Common myeloid progenitor, CD34-positive (primary cell): ENCODE measurements around the gene ZNF346. TPM values are rescaled to one million over a fixed set of nuclear protein-coding genes. Genes with fewer than 3 reads are reported as not detected.
"Not testable (repeated sequence)": the region's sequence is repeated elsewhere in the genome, so short reads cannot be mapped to it uniquely, and the experiment has no call there.

Source experiments
- CTCF ChIA-PET: fragments of 350-600 bp; sonication (Branson Sonifier 250); formaldehyde crosslinking; loops from one replicate; lab custom pipeline; 2021; ENCODE audit warnings: antibody characterized with exemption; lab: Charles Lee
- POLR2A ChIA-PET: fragments of 350-600 bp; sonication (Branson Sonifier 250); formaldehyde crosslinking; loops from one replicate; lab custom pipeline; 2021; ENCODE audit warnings: antibody characterized with exemption; lab: Charles Lee
- DNase-seq, 3 donors: peaks; one replicate each; pipeline versions ENCODE4 v3.0.0 to v3.0.0-alpha.2; 2013
- H3K27ac ChIP-seq, 2 experiments: 1 replicate in 1 of 2; 2 replicates in 1 of 2; pipeline ENCODE4 v1.7.0; 2013; ENCODE audit warnings: inconsistent platforms in 2 of 2, low read length in 2 of 2, mild to moderate bottlenecking in 2 of 2, low read depth in 1 of 2, moderate library complexity in 1 of 2; ENCODE audit not compliant: severe bottlenecking in 2 of 2, insufficient read depth in 1 of 2, poor library complexity in 1 of 2
- H3K27me3 ChIP-seq, 5 experiments: replicated peaks in 2 of 5; 1 replicate in 3 of 5; 2 replicates in 2 of 5; pipeline versions ENCODE4 v1.6.1 to v1.7.0; 2013; ENCODE audit warnings: low read length in 4 of 5, mild to moderate bottlenecking in 2 of 5, moderate library complexity in 2 of 5, inconsistent platforms in 1 of 5; ENCODE audit not compliant: insufficient read depth in 5 of 5, control insufficient read depth in 4 of 5
- H3K36me3 ChIP-seq, 4 experiments: 1 replicate in 2 of 4; 2 replicates in 2 of 4; pipeline versions ENCODE4 v1.6.1 to v1.7.0; 2013; ENCODE audit warnings: low read length in 3 of 4, control low read depth in 1 of 4, mild to moderate bottlenecking in 1 of 4; ENCODE audit not compliant: control insufficient read depth in 4 of 4, insufficient read depth in 4 of 4
- H3K4me1 ChIP-seq, 4 experiments: 1 replicate in 3 of 4; 2 replicates in 1 of 4; pipeline versions ENCODE4 v1.6.1 to v1.7.1; 2013; ENCODE audit warnings: low read length in 3 of 4, mild to moderate bottlenecking in 3 of 4, control low read depth in 1 of 4, inconsistent platforms in 1 of 4, moderate library complexity in 1 of 4; ENCODE audit not compliant: control insufficient read depth in 4 of 4, insufficient read depth in 4 of 4; ENCODE audit errors: control extremely low read depth in 1 of 4
- H3K4me3 ChIP-seq, 7 experiments: 1 replicate in 4 of 7; 2 replicates in 3 of 7; pipeline versions ENCODE4 v1.5.1 to v1.7.0; 2013; ENCODE audit warnings: mild to moderate bottlenecking in 7 of 7, low read length in 6 of 7, moderate library complexity in 6 of 7, inconsistent platforms in 2 of 7, low read depth in 2 of 7, control low read depth in 1 of 7; ENCODE audit not compliant: insufficient read depth in 4 of 7, control insufficient read depth in 1 of 7; ENCODE audit errors: extremely low read depth in 1 of 7
- H3K9me3 ChIP-seq, 5 experiments: 1 replicate in 4 of 5; 2 replicates in 1 of 5; pipeline versions ENCODE4 v1.6.1 to v1.7.1; 2013; ENCODE audit warnings: low read length in 4 of 5, mild to moderate bottlenecking in 2 of 5, inconsistent platforms in 1 of 5, low read depth in 1 of 5, moderate library complexity in 1 of 5; ENCODE audit not compliant: control insufficient read depth in 4 of 5, insufficient read depth in 2 of 5; ENCODE audit errors: control extremely low read depth in 1 of 5
- WGBS: methylation state at CpG from one replicate; pipeline ENCODE4 v1.1.5; 2013; ENCODE audit not compliant: insufficient coverage; 5-methylcytosine and 5-hydroxymethylcytosine counted together
- polyA plus RNA-seq: library from polyadenylated mRNA; unstranded; fragments of 120-200 nt; gene quantifications from one replicate; pipeline ENCODE4 v1.2.1, GENCODE V29; 2013

Gene ZNF346, protein sequence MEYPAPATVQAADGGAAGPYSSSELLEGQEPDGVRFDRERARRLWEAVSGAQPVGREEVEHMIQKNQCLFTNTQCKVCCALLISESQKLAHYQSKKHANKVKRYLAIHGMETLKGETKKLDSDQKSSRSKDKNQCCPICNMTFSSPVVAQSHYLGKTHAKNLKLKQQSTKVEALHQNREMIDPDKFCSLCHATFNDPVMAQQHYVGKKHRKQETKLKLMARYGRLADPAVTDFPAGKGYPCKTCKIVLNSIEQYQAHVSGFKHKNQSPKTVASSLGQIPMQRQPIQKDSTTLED
- 17.0 TPM for polyA plus RNA-seq

DNA sequence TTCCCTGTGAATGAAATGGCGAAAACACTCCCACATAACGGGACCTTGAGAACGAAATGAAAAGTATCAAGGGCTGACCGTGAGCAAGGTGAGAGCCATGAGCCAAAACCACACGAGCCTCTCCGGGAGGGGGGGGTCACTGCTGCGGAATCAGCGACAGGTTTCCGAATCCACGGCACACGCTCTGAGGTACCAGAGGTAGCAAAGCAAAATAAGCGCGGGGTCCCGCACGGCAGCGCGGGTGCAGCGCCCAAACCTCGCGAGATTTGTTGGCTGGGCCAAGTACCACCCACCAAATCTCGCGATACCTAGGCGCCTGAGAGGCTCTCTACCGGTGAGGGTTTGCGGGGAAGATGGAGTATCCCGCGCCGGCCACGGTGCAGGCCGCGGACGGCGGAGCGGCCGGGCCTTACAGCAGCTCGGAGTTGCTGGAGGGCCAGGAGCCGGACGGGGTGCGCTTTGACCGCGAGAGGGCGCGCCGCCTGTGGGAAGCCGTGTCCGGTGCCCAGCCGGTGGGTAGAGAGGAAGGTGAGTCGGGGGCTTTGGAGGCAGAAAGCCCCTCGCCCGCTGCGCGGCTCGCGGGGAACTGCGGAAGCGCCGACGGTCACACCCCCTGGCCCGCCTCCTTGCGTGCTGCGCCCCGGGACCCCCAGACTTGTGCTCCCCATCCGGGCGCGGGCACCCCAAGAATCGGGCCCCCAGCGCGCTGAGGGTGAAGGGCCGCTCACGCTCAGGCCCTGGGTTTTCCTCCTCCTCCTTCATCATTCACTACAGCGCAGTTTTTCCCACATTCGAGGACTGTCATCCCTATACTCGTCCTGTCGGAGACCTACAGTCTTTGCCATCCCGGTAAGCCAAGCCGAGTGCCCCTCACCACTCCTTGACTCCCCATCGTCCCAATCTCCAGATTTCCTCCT lies at the start of gene ZNF346:
ZNF346 (plus strand) TSS at position 311 of the 917 bp plus-strand sequence; CDS start at position 354, 43 bp downstream.
- Histone ChIP-seq H3K36me3 (peaks cover 0 to 7% (median 0%) of the 10 kb centered on the region in 4 experiments), H3K27me3 (no peaks in the 10 kb centered on the region), H3K27ac (peak within 1 kb of the TSS; percentile 77 to 89), H3K4me3 (peak within 1 kb of the TSS; percentile 81 to 98 (median 93)), H3K9me3 (no peaks in the 10 kb centered on the region), H3K4me1 (peaks cover 0 to 24% (median 17%) of the 10 kb centered on the region in 4 experiments)
- DNase-seq = peak; percentile 94 to 98 (median 97)
- ChIA-PET POLR2A (interaction anchor here (0.6 to 1.8 kb wide), 2 partner anchors 16 to 32 kb away, joined by 5 to 6 read pairs; partner anchors contain the start of gene UIMC1), CTCF (interaction anchor here (0.6 to 3.3 kb wide), 6 partner anchors 9 to 152 kb away, joined by 3 to 13 read pairs (median 4); no protein-coding TSS in a partner anchor)
- 0% methylated on average over 53 of the region's 77 CpGs for WGBS

DNA sequence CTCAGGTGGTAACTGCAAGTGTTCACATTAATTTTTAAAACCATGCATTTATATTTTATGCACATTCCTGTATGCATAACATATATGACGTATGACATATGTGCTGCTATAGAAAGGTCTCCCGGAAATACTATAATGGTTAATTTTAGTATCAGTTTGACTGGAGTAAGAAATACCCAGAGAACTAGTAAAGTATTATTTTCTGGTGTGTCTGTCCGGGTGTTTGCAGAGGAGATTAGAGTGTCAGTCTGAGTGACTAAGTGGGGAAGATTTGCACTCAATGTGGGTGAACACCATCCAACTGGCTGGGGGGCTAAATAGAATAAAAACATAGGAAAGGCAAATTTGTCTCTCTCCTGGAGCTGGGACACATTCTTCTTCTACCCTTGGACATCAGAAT lies 42.8 kb upstream of the ZNF346 start:
- ChIA-PET POLR2A (no interaction called here), CTCF (no interaction called here)
- WGBS = 92% methylated on average over 3 of the region's 3 CpGs
- Histone ChIP-seq H3K4me3 (no peak overlapping the region), H3K27ac (no peak overlapping the region), H3K9me3 (no peaks in the 10 kb centered on the region), H3K27me3 (no peaks in the 10 kb centered on the region), H3K4me1 (no peaks in the 10 kb centered on the region), H3K36me3 (peaks cover 9 to 39% (median 28%) of the 10 kb centered on the region in 4 experiments)
- DNase-seq = no peak

DNA sequence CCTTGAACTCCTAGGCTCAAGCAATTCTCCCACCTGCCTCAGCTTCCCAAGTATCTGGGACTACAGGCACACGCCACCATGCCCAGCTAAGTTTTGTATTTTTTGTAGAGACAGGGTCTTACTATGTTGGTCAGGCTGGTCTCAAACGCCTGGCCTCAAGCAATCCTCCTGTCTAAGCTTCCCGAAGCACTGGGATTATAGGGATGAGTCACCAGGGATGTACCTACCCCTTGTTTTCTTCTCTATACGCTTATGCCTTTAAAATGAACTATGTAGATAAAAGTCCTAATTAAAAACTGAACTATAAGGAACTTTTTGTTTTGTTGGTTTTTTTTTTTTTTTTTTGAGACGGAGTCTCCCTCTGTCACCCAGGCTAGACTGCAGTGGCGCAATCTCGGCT lies 41.7 kb upstream of the ZNF346 start:
- no CpG with 5 or more reads among the region's 7 CpGs for WGBS
- no peak overlapping the region for H3K27ac ChIP-seq
- H3K27me3 ChIP-seq = no peaks in the 10 kb centered on the region
- no peak overlapping the region for H3K4me3 ChIP-seq
- POLR2A ChIA-PET = no interaction called here
- peaks cover 0 to 5% (median 2%) of the 10 kb centered on the region in 4 experiments for H3K4me1 ChIP-seq
- no peaks in the 10 kb centered on the region for H3K9me3 ChIP-seq
- CTCF ChIA-PET = interaction anchor here (2.9 kb wide), 1 partner anchor 24 kb away, joined by 13 read pairs; no protein-coding TSS in a partner anchor
- DNase-seq = no peak
- peaks cover 5 to 34% (median 23%) of the 10 kb centered on the region in 4 experiments for H3K36me3 ChIP-seq

DNA sequence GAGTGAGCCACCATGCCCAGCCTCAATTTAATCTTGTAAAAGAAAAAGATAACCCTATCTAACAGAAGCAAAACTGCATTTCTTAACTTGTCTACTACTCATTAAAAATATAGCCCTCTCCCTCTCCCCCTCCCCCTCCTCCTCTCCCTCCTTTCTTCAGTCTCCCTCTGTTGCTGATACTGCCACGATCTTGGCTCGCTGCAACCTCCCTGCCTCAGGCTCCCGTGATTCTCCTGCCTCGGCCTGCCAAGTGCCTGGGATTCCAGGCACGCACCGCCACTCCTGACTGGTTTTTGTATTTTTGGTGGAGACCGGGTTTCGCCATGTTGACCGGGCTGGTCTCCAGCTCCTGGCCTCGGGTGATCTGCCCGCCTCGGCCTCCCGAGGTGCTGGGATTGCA lies 39.4 kb upstream of the ZNF346 start:
- CTCF ChIA-PET = interaction anchor here (1.1 to 2.9 kb wide), 3 partner anchors 10 to 22 kb away, joined by 3 to 13 read pairs (median 6); no protein-coding TSS in a partner anchor

DNA sequence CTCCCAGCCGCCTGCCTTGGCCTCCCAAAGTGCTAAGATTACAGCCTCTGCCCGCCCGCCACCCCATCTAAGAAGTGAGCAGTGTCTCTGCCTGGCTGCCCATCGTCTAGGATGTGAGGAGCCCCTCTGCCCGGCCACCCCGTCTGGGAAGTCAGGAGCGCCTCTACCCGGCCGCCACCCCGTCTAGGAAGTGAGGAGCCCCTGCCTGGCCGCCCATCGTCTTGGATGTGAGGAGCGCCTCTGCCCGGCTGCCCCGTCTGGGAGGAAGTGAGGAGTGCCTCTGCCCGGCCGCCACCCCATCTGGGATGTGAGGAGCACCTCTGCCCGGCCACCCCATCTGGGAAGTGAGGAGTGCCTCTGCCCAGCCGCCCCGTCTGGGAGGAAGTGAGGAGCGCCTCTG lies 38.9 kb upstream of the ZNF346 start:
- H3K9me3 ChIP-seq, DNase-seq, CTCF ChIA-PET, POLR2A ChIA-PET, H3K4me1 ChIP-seq, H3K4me3 ChIP-seq, H3K27ac ChIP-seq, H3K27me3 ChIP-seq: not testable (repeated sequence)
- peaks cover 5 to 33% (median 23%) of the 10 kb centered on the region in 4 experiments for H3K36me3 ChIP-seq
- over 99% methylated on average over 15 of the region's 21 CpGs for WGBS

More for the DNA sequence above, 39.4 kb upstream of the ZNF346 start:
- H3K9me3 ChIP-seq, H3K27ac ChIP-seq, H3K4me3 ChIP-seq, H3K27me3 ChIP-seq, POLR2A ChIA-PET, DNase-seq, H3K4me1 ChIP-seq: not testable (repeated sequence)
- 84% methylated on average over 6 of the region's 13 CpGs for WGBS
- peaks cover 5 to 34% (median 23%) of the 10 kb centered on the region in 4 experiments for H3K36me3 ChIP-seq

DNA sequence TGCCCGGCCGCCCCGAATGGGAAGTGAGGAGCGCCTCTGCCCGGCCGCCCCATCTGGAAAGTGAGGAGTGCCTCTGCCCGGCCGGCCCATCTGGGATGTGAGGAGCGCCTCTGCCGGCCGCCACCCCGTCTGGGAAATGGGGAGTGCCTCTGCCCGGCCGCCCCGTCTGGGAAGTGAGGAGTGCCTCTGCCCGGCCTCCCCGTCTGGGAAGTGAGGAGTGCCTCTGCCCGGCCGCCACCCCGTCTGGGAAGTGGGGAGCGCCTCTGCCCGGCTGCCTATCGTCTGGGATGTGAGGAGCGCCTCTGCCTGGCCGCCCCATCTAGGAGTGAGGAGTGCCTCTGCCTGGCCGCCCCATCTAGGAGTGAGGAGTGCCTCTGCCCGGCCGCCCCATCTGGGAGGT lies 38.3 kb upstream of the ZNF346 start:
- H3K27ac ChIP-seq, H3K9me3 ChIP-seq, DNase-seq, CTCF ChIA-PET, H3K4me3 ChIP-seq, POLR2A ChIA-PET, H3K27me3 ChIP-seq, H3K4me1 ChIP-seq: not testable (repeated sequence)
- over 99% methylated on average over 19 of the region's 28 CpGs for WGBS
- H3K36me3 ChIP-seq = peaks cover 5 to 27% (median 22%) of the 10 kb centered on the region in 4 experiments
